Measurements from ENCODE around the gene INHBE.

GRCh38 chr12:57498571-57498970 is 43.5 kb downstream of the INHBE start:
- no peak for TF ChIP-seq CTCF (IDR thresholded peaks at IDR 0.05)
- no peak for TF ChIP-seq POLR2A (IDR thresholded peaks at IDR 0.05)

Data from ovary (tissue), 3 donors.